HCT116 (cell line): ENCODE measurements around the gene TPST1.

Experiments
- CTCF ChIP-seq, 3 experiments: fragments of 200-600 bp in 1 of 3; sonication (generic) in 1 of 3; IDR thresholded peaks in 2 of 3; conservative IDR thresholded peaks in 1 of 3; 2 replicates each; pipeline ENCODE4 v1.5.1; 2012 to 2017; ENCODE audit warnings: low read depth in 2 of 3, low read length in 2 of 3, antibody characterized with exemption in 1 of 3, borderline replicate concordance in 1 of 3, control low read depth in 1 of 3, mild to moderate bottlenecking in 1 of 3, mixed read lengths in 1 of 3, mixed run types in 1 of 3, moderate library complexity in 1 of 3; ENCODE audit not compliant: insufficient read depth in 1 of 3
- JUND ChIP-seq: IDR thresholded peaks from 2 replicates; pipeline ENCODE4 v1.6.1; 2012
- POLR2A ChIP-seq: IDR thresholded peaks from 2 replicates; pipeline ENCODE4 v1.7.0; 2011; ENCODE audit warnings: borderline replicate concordance; ENCODE audit not compliant: insufficient read depth, insufficient read length; ENCODE audit errors: extremely low read depth
- POLR2AphosphoS5 ChIP-seq: IDR thresholded peaks from 2 replicates; pipeline ENCODE4 v1.6.1; 2011; ENCODE audit warnings: mild to moderate bottlenecking, low read depth, low read length, moderate library complexity
- RAD21 ChIP-seq: IDR thresholded peaks from 2 replicates; pipeline ENCODE4 v1.6.1; 2012; ENCODE audit warnings: low read depth, mild to moderate bottlenecking
- REST ChIP-seq: IDR thresholded peaks from 2 replicates; pipeline ENCODE4 v1.6.1; 2012; ENCODE audit warnings: low read depth
- SP1 ChIP-seq: IDR thresholded peaks from 2 replicates; pipeline ENCODE4 v1.6.1; 2012; ENCODE audit warnings: low read depth
- YY1 ChIP-seq: IDR thresholded peaks from 2 replicates; pipeline ENCODE4 v1.6.1; 2011; ENCODE audit warnings: low read length, low read depth, moderate library complexity, mild to moderate bottlenecking; ENCODE audit not compliant: insufficient replicate concordance; ENCODE audit errors: extremely low read depth
- ZNF274 ChIP-seq: fragments of 200-500 bp; sonication (Bioruptor generic); IDR thresholded peaks from 2 replicates; pipeline ENCODE4 v1.6.1; 2014; ENCODE audit warnings: mild to moderate bottlenecking, low read depth, low read length, inconsistent platforms

GRCh38 chr7:66261941-66262340 is 56.8 kb downstream of the TPST1 start:
- no peak for TF ChIP-seq CTCF (IDR thresholded peaks at IDR 0.05 in 2 of 3, conservative IDR thresholded peaks at IDR 0.05 in 1 of 3; ENCODE audit: borderline replicate concordance in 1 of 3, insufficient read depth in 1 of 3, low read depth in 2 of 3, low read length in 2 of 3)
- TF ChIP-seq POLR2A = no peak
- TF ChIP-seq YY1 = no peak
- no peak for TF ChIP-seq ZNF274
- no peak for TF ChIP-seq POLR2AphosphoS5
- TF ChIP-seq RAD21 = no peak
- no peak for TF ChIP-seq JUND
- TF ChIP-seq REST = no peak
- no peak for TF ChIP-seq SP1
